ENCODE measurements around the gene MIDN. TPM values are rescaled to one million over a fixed set of nuclear protein-coding genes. Genes with fewer than 3 reads are reported as not detected.

The MIDN gene
- polyA plus RNA-seq, 1 donor = 41.7 TPM

GRCh38 chr19:1282588-1283206 is 34.3 kb downstream of the MIDN start:
- no peak for DNase-seq (ENCODE audit: low read depth)

- no peak for DNase-seq (ENCODE audit: low read depth)
Measured at GRCh38 chr19:1283207-1283916, 35.0 kb downstream of the MIDN start.

- DNase-seq (ENCODE audit: low read depth) = no peak
Measured at GRCh38 chr19:1283917-1284292, 35.5 kb downstream of the MIDN start.

- DNase-seq (ENCODE audit: low read depth) = no peak
Measured at GRCh38 chr19:1284293-1284978, 36.1 kb downstream of the MIDN start.

GRCh38 chr19:1284979-1285736 is 36.8 kb downstream of the MIDN start:
- DNase-seq (ENCODE audit: low read depth) = no peak

- no peak for DNase-seq (ENCODE audit: low read depth)
Measured at GRCh38 chr19:1285737-1286360, 37.5 kb downstream of the MIDN start, which contains the start of gene EFNA2. Gene EFNA2 (plus strand): TSS chr19:1285873. CDS start chr19:1286169, 296 bp downstream.

GRCh38 chr19:1286487-1287353 is 38.3 kb downstream of the MIDN start:
- no peak for DNase-seq (ENCODE audit: low read depth)

GRCh38 chr19:1287354-1288225 is 39.2 kb downstream of the MIDN start:
- DNase-seq (ENCODE audit: low read depth) = no peak

- DNase-seq (ENCODE audit: low read depth) = no peak
Measured at GRCh38 chr19:1288226-1288612, 39.8 kb downstream of the MIDN start.

GRCh38 chr19:1288833-1289685 is 40.7 kb downstream of the MIDN start:
- no peak for DNase-seq (ENCODE audit: low read depth)

GRCh38 chr19:1289686-1290025 is 41.3 kb downstream of the MIDN start:
- DNase-seq (ENCODE audit: low read depth) = no peak

GRCh38 chr19:1290196-1290702 is 41.9 kb downstream of the MIDN start:
- no peak for DNase-seq (ENCODE audit: low read depth)

- no peak for DNase-seq (ENCODE audit: low read depth)
Measured at GRCh38 chr19:1290703-1291651, 42.6 kb downstream of the MIDN start.

- no peak for DNase-seq (ENCODE audit: low read depth)
Measured at GRCh38 chr19:1291761-1292418, 43.5 kb downstream of the MIDN start.

- no peak for DNase-seq (ENCODE audit: low read depth)
Measured at GRCh38 chr19:1292419-1293151, 44.2 kb downstream of the MIDN start.

All from forelimb muscle (tissue), 1 donor.